SW 1271 (cell line): Measurements from ENCODE around the gene CCDC71L.
"Not testable (repeated sequence)": the region's sequence is repeated elsewhere in the genome, so short reads cannot be mapped to it uniquely, and the experiment has no call there.

ENCODE experiments used
- DNase-seq, 2 experiments: peaks; one replicate each; lab custom pipeline; 2025; lab: John Stamatoyannopoulos, UW

Gene CCDC71L

GRCh38 chr7:106660862-106661720 is at the start of gene CCDC71L:
Gene CCDC71L (minus strand): TSS chr7:106661158. CDS start chr7:106660896, 262 bp downstream.
- peak; percentile 79 to 92 for DNase-seq

GRCh38 chr7:106709604-106710003 is 48.6 kb upstream of the CCDC71L start:
- DNase-seq: not testable (repeated sequence)

GRCh38 chr7:106704000-106704840 is 43.3 kb upstream of the CCDC71L start:
- DNase-seq: no peak

- no peak for DNase-seq
Measured at GRCh38 chr7:106693677-106694353, 32.9 kb upstream of the CCDC71L start.

DNA sequence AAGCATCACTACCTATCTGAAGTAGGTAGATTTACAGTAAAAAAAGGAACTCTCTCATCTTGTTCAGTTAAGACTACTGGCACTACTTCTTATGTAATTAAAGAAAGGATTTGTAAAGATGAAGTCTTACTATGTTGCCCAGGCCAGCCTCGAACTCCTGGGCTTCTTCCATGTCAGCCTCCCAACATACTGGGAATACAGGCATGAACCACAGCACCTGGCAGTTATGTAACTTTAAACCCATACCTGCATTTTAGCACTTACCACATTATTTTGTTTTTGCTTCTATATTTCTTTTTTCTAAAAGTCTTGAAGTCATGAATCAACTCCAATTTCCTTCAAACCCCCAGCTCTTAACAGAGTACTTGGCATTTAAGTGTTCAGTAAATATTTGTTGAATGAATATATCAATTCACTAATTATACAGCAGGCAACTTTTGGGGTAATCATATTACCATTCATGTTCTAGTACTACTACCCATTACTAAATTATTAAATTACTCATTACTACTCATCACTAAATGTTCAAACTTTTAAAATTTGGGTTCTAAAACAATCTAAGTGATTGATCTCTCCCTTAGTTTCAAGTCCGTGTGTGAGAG is 31.6 kb upstream of the CCDC71L start:
- no peak for DNase-seq

GRCh38 chr7:106688161-106688560 is 27.2 kb upstream of the CCDC71L start:
- DNase-seq: not testable (repeated sequence)

GRCh38 chr7:106683941-106684340 is 23.0 kb upstream of the CCDC71L start:
- no peak for DNase-seq

GRCh38 chr7:106681815-106682495 is 21.0 kb upstream of the CCDC71L start:
- peak; percentile 18 to 57 for DNase-seq

- no peak for DNase-seq
Measured at GRCh38 chr7:106679153-106679931, 18.4 kb upstream of the CCDC71L start.

- DNase-seq: no peak
Measured at GRCh38 chr7:106678795-106679152, 17.8 kb upstream of the CCDC71L start.

- DNase-seq: not testable (repeated sequence)
Measured at GRCh38 chr7:106676506-106676905, 15.5 kb upstream of the CCDC71L start.

- DNase-seq: not testable (repeated sequence)
Measured at GRCh38 chr7:106673688-106674087, 12.7 kb upstream of the CCDC71L start.

GRCh38 chr7:106671930-106672329 is 11.0 kb upstream of the CCDC71L start:
- not testable (repeated sequence) for DNase-seq

- DNase-seq: no peak
Measured at GRCh38 chr7:106671160-106671559, 10.2 kb upstream of the CCDC71L start.

DNA sequence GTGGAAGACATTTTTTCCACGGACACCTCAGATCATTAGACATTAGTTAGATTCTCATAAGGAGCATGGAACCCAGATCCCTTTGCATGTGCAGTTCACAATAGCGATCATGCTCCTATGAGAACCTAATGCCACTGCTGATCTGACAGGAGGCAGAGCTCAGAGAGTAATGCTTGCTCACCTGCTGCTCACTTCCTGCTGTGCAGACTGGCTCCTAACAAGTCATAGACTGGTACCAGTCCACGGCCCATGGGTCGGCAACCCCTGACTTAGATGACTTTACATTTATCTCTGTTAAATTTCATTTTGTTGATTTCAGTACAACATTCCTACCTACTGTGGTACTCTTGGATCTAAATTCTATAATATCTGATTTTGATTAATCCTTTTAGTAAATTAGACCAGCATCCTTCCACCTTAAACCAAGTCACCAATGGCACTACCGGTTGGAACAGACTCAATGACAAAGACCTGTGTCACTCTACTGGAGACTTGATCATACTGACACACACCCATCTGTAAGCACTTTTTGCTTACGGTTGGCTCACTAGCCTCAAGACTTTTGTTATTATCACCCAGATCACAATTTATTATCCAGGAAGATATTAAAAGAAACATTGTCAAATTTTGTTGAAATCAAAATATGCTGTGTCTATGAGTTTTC is 8.0 kb upstream of the CCDC71L start:
- no peak for DNase-seq

GRCh38 chr7:106666353-106666752 is 5.4 kb upstream of the CCDC71L start:
- no peak for DNase-seq

DNA sequence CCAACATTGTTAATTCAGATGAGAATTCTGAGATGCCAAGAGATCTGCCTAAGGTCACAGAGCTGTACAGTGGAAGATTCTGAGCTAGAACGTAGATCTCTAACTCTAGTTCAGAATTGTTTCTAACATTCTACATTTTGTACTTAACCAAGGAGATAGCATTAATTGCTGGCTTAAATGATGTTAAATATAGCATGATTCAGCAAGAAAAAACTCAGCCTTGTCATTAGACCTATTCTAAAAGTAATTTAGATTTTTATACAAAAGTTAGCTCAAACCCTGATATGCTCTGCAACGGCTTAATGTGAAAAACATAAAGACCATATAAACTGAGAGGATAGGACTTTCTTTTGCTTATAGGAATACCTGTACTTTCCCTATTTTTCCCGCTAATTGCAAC is 3.4 kb upstream of the CCDC71L start:
- DNase-seq: no peak

- peak; percentile 51 to 68 for DNase-seq
Measured at GRCh38 chr7:106659963-106660861, 746 bp downstream of the CCDC71L start.
